NCI-H2107 (cell line): ENCODE results near the gene GLIS2.

Source experiments
- DNase-seq: peaks from one replicate; lab custom pipeline; 2025; lab: John Stamatoyannopoulos, UW

GLIS2 gene

DNA sequence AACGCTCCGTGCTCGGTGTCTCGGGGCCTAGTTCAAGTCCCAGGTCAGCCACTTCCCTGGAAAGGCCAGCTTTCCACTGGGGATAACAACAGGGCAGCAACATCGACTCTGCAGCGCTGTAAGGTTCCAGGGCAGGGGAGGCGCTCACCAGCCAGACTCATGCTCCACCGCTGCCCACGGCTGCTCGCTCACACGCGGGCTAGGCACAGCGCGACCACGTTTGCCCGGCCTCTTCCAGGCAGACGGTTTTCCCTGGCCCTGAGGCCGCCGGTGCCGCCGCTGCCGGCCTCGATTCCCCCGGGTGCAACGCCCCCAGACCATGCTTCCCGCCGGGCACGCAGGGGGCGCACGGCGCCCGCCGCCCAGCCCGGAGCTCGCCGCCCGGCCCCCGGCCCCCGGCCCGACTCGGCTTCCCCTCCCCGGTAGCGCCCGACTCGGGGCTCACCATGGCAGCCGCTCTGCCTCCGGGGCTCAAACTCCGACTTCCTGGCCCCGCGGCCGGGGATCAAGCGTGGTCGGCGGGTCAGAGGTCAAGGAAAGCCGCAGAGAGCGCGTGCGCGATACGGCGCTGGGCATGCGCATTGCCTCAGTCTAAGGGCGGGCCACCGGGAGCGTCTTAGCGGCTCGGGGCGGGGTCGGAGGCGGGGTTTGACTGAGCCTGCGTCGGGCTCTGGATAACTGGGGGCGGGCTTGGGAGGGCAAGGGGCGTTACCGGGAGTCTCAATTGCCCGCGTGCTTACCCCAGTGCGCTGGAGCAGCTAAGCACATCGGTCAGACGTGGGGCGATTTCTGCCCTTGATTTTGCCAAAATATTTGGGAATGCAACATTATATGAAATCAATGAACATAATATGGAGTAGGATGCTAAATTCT lies 35.2 kb downstream of the GLIS2 start, which contains the start of gene PAM16:
TSS of gene PAM16 (minus strand) at position 535 of the 873 bp plus-strand sequence. CDS start at position 448, 87 bp downstream.
- DNase-seq = peak; percentile 87

DNA sequence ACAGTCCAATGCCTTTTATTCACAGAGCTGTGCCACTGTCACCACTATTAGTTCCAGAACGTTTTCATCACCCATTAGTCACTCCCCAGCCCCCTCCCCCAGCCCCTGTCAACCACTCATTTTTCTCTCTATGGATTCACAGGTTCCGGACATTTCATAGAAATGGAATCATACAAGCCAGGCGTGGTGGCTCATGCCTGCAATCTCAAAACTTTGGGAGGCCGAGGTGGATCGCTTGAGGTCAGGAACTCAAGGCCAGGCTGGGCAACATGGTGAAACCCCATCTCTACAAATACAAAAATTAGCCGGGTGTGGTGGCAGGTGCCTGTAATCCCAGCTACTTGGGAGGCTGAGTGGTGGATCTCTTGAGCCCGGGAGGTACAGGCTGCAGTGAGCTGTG lies 36.0 kb downstream of the GLIS2 start:
- DNase-seq = no peak

DNA sequence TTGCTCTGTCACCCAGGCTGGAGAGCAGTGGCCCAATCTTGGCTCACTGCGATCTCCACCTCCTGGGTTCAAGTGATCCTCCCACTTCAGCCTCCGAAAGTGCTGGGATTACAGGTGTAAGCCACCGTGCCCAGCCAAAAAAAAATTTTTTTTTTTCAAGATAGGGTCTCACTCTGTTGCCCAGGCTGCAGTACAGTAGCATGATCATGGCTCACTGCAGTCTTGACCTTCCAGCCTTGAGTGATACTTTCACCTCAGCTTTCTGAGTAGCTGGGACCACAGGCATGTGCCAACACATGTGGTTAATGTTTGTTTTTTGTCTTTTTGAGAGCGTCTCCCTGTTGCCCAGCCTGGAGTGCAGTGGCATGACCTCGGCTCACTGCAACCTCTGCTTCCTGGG lies 37.0 kb downstream of the GLIS2 start:
- DNase-seq = no peak

DNA sequence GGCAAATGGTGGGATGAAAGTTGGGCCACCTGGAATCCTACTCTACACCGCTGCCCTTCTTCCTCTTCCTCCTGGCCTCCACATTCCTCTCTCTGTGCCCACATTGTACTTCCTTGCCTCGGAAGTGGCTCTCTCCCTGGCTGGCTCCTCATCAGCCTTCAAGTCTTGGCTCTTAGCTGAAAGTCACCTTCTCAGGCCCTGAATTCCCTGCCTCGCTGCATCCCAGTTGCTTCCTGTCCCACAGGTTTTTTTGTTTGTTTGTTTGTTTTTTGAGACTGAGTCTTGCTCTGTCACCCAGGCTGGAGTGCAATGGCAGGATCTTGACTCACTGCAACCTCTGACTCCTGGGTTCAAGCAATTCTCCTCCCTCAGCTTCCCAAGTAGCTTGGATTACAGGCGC lies 37.8 kb downstream of the GLIS2 start:
- no peak for DNase-seq

DNA sequence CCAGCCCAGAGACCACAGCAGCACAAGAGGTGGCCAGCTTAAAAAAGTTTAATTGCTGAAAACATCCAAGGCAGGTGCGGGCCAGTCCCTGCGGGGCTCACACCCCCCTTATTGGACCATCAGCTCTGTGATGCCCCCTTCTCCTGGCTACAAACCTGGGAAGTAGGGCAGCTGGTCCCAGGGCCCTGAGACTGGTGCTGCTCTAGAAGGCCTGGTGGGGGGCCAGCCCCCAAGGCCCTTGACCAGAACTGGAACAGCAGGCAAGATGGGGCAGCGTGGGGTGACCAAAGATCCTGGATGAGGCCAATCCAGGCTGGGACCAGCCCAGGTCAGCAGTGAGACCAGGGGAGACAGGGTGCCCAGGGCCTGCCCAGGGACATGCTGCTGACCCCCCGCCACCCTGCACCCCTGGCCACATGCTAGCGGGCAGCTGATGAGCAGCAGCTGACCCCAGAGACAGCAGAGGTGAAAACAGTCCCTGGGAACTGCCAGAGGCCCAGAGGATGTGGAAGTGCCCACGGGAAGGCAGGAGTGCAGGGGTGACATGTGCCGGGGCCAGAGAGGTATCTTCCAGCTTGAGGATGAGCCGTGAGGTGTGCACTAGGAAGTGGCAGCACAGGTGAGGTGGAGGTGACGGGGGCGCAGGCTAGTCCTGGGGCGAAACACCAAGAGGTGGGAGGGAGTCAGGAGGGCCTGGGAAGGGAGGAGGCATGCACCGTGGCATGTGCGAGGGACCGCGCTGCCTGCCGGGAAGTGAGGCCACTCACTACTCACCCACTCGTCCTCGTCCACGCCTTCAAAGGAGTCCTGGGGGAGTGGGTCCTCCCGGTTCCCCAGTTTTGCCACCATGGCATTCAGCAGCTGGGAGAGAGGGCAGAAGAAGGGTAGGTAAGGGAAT lies 38.9 kb downstream of the GLIS2 start:
- DNase-seq = no peak

DNA sequence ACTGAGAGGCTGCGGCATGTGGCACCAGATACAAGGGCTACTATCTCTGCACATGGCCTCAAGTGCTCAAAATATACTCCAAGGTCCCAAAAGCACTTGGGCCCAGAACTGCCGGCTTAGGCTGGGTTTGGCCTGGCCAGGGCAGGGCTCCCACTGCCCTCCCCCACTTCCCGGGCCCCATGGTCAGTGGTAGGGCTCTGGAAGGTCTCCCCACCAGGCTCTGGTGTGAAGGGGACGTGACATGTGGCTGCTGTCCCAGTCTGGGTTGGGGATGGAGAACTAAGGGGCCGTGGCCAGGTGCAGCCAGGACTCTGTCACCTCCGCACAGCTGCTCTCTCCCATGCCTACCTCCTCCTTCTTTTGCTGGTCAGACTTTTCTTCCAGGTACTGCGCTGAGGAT lies 41.0 kb downstream of the GLIS2 start:
- DNase-seq = no peak

DNA sequence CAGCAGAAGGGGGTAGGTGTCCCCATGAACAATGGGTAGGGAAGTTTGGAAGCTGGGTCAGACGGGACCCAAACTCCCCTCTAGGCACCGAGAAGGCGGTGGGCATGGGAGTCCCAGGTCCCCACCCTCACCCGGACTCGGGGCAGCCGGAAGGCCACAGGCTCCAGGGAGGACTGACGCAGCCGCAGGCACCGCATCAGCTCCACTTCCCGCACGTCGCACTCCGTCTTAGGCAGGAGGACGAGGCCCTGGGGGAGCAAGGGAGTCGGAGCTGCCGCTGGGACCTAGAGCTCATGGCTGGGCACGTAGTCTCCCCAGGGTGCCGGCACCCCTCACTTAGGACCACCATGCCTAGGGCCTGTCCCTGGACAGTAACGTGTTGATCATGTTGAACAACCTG lies 42.4 kb downstream of the GLIS2 start:
- no peak for DNase-seq

DNA sequence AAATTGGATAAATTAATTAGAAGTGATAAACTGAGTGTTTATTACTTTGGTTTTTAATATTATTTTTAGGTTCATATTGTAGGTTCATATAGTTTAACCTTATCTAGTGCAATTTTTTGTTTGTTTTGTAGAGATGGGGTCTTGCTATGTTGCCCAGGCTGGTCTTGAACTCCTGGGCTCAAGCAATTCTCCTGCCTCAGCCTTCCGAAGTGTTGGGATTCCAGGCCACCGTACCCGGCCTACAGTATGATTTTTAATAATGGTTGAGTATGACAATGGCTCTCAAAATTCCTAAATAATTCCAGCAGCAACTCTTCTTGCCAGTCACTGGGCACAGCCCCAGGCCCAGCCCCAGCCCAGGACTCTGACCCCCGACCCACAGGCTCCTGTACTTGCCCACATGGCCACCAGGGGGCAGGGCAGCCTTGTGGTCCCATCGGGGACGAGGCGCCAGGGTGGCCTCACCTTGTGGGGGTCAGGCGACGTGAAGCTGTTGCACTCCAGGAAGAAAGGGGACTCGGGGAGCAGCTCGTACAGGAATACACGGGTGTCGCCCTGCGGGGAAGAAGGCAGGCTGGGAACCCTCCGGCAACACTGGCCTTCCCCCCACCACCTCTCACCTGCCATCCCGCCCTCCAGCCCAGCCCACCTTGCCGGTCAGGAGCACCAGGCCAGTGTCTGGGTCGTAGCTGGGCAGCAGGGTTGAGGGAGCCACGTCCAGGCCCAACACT lies 43.1 kb downstream of the GLIS2 start:
- DNase-seq = no peak

DNA sequence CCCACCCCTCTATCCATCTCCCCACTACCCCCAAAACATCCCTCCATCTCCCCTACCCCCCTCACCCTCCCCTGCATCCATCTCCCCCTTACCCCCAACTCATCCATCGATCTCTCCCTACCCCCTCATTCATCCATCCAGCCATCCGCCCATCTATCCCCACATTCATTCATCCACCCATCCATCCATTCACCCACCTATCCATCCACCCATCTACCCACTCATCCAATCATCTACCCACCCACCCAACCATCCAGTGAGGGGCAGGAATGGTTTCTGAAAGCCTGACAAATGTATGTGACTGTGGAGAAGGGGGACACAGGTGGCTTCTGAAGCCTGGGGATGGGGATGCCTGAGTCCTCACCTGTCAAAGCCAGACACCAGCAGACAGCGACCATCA lies 44.0 kb downstream of the GLIS2 start:
- no peak for DNase-seq

DNA sequence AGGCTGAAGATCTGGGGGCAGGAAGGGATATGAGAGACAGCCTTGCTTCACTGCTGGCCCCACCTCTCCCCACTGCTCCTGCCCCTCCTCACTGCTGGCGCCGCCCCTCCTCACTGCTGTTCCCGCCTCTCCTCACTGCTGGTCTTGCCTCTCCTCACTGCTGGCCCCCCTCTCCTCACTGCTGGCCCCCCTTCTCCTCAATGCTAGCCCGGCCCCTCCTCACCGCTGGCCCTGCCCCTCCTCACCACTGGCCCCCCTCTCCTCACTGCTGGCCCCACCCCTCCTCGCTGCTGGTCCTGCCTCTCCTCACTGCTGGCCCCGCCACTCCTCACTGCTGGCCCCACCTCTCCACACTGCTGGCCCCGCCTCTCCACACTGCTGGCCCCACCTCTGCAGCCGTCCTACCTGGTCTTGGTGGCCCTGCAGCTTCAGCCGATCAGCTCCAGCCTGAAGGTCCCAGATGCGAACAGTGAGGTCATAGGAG lies 44.7 kb downstream of the GLIS2 start:
- DNase-seq = no peak

DNA sequence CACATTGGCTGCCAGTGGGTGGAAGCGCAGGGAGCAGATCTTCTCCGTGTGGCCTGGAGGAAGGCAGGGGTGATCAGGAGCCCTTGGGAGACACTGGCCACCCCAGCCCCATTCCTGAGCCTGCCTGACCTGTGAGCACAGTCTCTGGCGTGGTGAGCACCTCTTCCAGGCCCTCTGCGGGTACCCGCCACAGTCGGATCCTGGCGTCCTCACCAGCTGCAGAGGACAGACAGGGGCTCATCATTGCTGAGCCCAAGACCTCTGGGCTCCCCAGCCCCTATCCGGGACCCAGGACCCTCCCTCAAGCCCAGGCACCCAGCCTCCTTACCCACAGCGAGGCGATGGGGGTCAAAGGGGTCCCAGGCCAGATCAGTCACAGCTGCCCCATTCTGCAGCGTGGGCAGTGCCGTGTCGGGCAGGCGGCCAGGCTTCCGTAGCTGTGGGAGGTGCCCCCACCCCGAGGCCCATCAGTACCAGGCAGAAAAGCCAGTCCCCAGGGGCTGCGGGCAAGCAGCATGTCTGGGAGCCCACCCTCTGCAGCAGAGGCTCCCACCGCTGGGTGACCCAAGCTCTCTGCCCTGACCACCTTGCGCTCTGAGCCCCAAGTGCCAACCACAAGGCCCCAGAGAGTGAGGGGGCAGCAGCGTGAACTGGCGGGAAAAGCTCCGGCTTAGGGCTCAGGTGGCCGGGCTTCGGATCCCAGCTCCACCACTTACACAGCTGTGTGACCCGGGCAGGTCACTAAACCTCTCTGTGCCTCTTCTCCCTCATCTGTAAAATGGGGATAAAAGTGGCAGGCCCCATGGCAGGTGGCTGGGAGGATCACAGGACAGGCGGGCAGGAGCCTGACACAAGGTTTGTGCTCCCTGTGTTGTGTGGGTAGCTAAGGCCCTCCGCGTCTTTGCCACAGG lies 45.4 kb downstream of the GLIS2 start:
- DNase-seq = no peak

DNA sequence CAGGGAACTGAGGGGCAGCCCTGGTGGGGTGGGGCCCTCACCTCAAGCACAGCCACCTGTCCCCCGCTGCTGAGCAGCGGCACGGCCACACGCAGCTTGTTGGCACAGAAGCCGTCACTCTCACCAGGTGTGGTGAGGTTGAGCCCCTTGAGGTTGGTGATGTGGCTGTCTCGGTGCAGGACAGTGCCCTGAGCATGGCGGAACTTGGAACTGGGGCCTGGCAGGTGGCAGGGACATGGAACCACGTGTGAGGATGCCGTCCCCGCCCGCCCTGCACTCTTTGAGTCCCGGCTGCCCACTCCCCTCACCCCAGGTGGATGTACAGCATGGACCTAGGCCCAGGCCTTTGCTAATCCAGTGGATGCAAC lies 46.1 kb downstream of the GLIS2 start:
- no peak for DNase-seq

DNA sequence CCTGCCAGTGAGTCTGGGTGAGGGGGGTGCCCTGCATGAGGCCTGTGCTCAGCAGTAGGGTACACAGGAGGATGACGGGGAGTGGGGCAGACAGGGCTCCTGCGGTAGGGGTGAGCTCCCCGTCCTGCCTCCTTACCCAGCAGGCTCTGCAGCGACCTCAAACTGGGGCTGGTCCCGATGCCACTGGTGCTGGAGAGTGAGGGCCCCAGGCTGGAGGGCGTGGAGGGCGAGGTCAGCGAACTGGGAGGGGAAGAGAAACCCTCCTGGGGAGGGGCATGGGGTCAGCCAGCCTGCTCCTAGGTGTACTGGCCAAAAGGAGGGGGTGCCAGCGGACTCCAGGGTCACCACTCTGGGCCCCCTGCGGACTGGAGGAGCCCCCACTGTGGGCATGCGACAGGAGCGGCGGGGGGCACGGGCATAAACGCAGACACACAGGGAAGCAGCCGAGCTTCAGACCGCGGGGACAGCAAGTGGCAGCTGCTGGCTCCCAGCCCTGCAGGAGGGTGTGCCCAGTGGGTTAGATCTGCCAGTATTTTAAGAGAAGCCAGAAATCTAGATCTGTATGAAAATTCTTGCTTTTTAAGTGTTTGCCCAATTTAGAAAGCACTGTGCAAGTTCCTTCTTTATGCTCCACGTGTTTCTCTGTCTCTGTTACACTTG lies 46.7 kb downstream of the GLIS2 start:
- DNase-seq = no peak

DNA sequence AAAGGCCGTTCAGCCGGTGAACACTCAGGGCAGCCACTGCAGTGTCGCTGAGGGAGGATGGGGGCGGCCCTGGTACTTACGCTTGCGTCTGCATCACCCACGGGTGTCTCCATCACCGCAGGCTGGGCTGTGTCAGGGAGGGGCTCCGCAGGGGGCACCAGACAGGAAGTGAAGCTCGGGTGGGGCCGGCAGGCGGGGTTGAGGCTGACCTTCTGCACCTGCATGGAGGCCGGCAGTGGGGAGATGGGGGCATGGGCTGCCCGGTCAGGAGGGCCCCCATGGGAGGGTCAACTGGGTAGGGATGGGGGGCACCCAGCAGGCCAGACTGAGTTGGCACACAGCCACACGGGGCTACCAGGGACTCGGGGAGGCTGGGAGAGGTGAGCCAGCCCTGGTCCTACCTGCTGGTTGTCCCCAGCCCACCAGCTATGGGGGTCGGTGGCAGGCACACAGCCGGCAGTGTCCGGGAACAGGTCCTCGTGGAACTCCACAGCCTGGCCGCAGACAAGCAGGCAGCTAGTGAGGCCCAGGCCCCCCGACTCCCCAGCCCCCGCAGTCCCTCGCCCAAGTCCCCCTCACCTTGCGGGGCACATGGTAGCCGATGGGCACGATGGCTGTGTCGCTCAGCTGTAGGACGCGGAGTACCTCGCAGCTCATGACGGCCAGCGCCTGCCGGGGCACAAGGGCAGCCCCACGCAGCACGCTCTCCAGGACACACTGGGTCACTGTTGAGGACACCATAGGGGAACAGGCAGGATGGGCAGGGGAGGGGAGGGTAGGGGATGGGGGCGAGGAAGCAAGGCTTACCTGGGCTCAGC lies 48.5 kb downstream of the GLIS2 start:
- DNase-seq = no peak

DNA sequence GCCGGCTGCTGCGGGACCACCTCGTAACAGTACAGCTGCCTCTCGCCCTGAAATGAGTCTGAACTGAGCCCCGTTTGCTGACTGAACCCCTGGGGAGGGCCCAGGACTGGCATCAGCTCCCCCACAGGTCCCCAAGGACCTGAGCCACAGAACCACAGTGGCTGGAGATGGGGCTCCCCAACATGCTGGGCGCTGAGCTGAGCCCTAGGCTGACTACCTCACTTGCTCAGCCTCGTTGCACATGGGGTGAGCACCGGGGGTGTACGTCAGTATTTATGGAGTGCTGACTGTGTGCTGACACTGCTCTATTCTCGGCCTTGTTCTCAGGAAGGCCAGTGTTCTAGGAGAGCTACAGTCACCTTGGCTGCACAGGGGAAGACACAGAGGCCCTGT lies 49.1 kb downstream of the GLIS2 start:
- DNase-seq = no peak

DNA sequence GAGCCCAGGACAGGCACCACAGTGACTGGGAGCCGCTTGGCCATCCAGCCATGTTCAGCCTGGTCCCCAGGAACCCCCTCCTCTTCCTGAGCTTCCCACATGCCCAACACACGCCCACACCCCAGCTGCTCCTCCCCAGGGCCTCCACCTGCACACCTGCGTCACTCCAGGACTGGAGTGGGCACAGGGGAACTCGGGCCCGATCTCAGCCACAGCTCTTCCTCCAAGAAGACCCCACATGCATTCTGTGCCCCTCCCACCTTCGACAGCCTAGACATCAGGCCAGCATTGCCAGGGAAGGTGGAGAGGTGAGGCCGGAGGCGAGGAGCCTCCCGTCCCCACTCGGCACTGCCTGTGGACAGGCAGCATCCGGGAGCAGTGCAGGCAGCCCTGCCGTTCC lies 49.7 kb downstream of the GLIS2 start:
- no peak for DNase-seq

DNA sequence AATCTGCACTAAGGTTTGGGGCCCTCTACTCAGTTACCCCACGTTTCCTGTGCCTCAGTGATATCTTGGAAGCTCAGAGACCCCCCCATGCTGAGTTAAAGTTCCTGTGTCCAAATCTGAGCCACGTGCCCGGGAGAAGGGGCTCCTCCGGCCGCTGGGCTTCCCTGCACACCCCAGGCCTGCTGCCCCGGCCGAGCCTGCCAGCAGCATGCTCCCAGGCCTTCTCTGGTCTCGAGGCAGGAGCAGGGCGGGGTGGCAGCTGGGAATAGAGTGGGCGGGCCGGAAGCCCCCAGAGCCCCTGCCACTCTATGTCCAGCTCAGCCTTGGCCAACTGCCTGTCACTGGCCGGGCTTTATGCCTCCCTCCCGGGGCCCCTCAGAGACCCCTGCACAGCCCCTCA lies 50.1 kb downstream of the GLIS2 start:
- DNase-seq = no peak

DNA sequence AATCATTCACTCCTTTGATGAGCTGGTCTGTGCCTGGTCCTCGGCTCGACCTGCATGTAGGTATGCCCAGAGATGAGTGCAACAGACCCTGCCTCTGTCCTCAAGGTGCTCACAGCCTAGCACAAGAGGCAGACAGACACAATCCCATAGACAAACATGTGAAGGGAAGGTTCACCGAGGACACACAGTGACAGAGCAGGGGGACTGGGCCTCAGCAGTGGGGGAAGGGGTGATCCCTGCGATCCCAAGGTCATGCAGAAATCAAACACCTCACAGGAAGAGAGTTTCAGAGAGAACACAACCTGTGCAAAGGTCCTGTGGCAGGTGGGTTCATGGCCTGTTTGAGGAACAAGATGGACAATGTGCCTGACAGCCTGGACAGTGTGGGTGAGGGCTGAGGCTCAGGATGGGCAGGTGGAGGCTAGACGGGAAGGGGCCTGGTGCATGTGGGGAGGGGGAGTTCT lies 51.6 kb downstream of the GLIS2 start:
- DNase-seq = no peak

DNA sequence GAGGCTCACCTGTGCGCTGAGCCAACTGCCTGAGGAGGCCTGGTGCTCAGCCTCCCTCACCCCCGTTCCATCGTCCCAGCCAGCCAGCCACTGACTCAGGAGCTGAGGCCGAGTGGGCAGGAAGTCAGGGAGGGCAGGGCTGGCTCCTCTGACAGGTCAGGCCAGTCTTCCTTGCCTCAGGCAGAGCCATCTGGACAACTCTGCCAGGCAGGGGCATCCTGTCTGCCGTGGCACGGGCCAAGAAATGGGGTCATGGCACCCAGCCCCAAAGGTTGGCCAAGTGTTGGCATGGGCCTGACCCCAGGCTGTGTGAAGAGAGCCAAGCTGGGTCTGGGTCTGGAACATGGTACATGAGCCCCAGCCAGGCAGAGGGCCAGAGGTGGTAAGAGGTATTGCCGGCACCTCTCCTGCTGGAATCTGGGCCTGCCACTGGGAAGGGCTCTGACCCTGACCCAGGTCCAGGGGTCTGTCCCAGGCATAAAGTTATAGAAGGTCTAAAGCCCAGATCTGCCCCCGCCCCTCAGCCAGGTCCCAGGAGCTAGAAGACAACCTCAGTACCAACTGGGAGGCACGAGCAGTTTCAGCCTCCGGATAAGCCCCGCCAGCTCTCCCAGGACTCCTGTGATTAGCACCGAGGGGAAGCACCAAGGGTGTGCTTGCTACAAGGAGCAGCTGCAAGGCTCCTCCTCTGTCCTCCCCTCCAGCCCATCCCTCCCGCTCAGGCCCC lies 53.3 kb downstream of the GLIS2 start:
- DNase-seq = no peak
